Karpas-422 (cell line): Measurements from ENCODE around the gene LTB4R2. TPM values are rescaled to one million over a fixed set of nuclear protein-coding genes. Genes with fewer than 3 reads are reported as not detected.

Experiments used
- DNase-seq: peaks from one replicate; pipeline ENCODE4 v3.0.0-alpha.2; 2015
- H2AFZ ChIP-seq: fragments of 200-600 bp; sonication (generic); 2 replicates; pipeline ENCODE4 v1.6.1; 2014; ENCODE audit warnings: antibody characterized with exemption, low read length, mixed read lengths
- H3K27ac ChIP-seq: fragments of 200-600 bp; sonication (generic); 2 replicates; pipeline ENCODE4 v1.5.1; 2014; ENCODE audit warnings: mild to moderate bottlenecking, low read length, moderate library complexity
- H3K27me3 ChIP-seq: fragments of 200-600 bp; sonication (generic); 2 replicates; pipeline ENCODE4 v1.6.1; 2014; ENCODE audit warnings: low read length, mixed read lengths
- H3K36me3 ChIP-seq: fragments of 200-600 bp; sonication (generic); 2 replicates; pipeline ENCODE4 v1.6.1; 2014; ENCODE audit warnings: low read length, mixed read lengths; ENCODE audit not compliant: insufficient read depth
- H3K4me1 ChIP-seq: fragments of 200-600 bp; sonication (generic); 2 replicates; pipeline ENCODE4 v1.6.1; 2014; ENCODE audit warnings: mild to moderate bottlenecking, low read length, mixed read lengths
- H3K4me2 ChIP-seq: fragments of 200-600 bp; sonication (generic); 2 replicates; pipeline ENCODE4 v1.6.1; 2014; ENCODE audit warnings: low read length, low read depth, mild to moderate bottlenecking; ENCODE audit not compliant: poor library complexity, severe bottlenecking
- H3K4me3 ChIP-seq: fragments of 200-600 bp; sonication (generic); 2 replicates; pipeline ENCODE4 v1.5.1; 2014; ENCODE audit warnings: mild to moderate bottlenecking, antibody characterized with exemption, low read length, mixed read lengths
- H3K79me2 ChIP-seq: fragments of 200-600 bp; sonication (generic); 2 replicates; pipeline ENCODE4 v1.6.1; 2014; ENCODE audit warnings: mild to moderate bottlenecking, low read length, mixed read lengths
- H3K9ac ChIP-seq: fragments of 200-600 bp; sonication (generic); 2 replicates; pipeline ENCODE4 v1.6.0; 2014; ENCODE audit warnings: low read length
- H3K9me2 ChIP-seq: fragments of 200-600 bp; sonication (generic), shearing (Covaris generic); replicated peaks from 2 replicates; pipeline ENCODE4 v1.6.0; 2014; ENCODE audit warnings: mild to moderate bottlenecking, low read length, moderate library complexity; ENCODE audit not compliant: insufficient read depth
- H3K9me3 ChIP-seq: fragments of 300-700, 200-600 bp; sonication (generic); 2 replicates; pipeline ENCODE4 v1.6.1; 2014; ENCODE audit warnings: low read length, mixed read lengths
- H4K20me1 ChIP-seq: fragments of 200-600 bp; sonication (generic); 2 replicates; pipeline ENCODE4 v1.6.1; 2014; ENCODE audit warnings: mild to moderate bottlenecking, antibody characterized with exemption, low read length, low read depth; ENCODE audit not compliant: insufficient read depth
- total RNA-seq: library from RNA; depleted of rRNA; stranded (reverse); fragments of >200 nt; shearing (Covaris generic); gene quantifications from 2 replicates; pipeline ENCODE4 v1.2.3, GENCODE V29; 2014; ENCODE audit warnings: low replicate concordance

The LTB4R2 gene
- total RNA-seq, 1 experiment from 2014 or later: 12.9 TPM

GRCh38 chr14:24271834-24272263, 38.1 kb upstream of the LTB4R2 start:
- Histone ChIP-seq H3K4me3 (peak overlapping the region; percentile 80), H3K9me2 (no peaks in the 10 kb centered on the region), H2AFZ (peak overlapping the region; percentile 18; the same call in 1 of the 2 replicates), H4K20me1 (no peaks in the 10 kb centered on the region), H3K4me2 (peak overlapping the region; percentile 96), H3K27ac (peak overlapping the region; percentile 7; the same call in 1 of the 2 replicates), H3K9ac (peak overlapping the region; percentile 86), H3K36me3 (no peaks in the 10 kb centered on the region), H3K9me3 (no peaks in the 10 kb centered on the region), H3K4me1 (peaks cover 38% of the 10 kb centered on the region), H3K79me2 (peaks cover 26% of the 10 kb centered on the region), H3K27me3 (no peaks in the 10 kb centered on the region)
- no peak for DNase-seq

- Histone ChIP-seq H3K9me3 (no peaks in the 10 kb centered on the region), H3K4me3 (peak overlapping the region; percentile 80), H3K4me2 (peak overlapping the region; percentile 96), H3K27me3 (no peaks in the 10 kb centered on the region), H3K79me2 (peaks cover 26% of the 10 kb centered on the region), H3K4me1 (peaks cover 42% of the 10 kb centered on the region), H3K9me2 (no peaks in the 10 kb centered on the region), H3K27ac (peak overlapping the region; percentile 7), H2AFZ (peak overlapping the region; percentile 22; the same call in 1 of the 2 replicates), H3K9ac (peak overlapping the region; percentile 86), H3K36me3 (no peaks in the 10 kb centered on the region), H4K20me1 (no peaks in the 10 kb centered on the region)
- no peak for DNase-seq
These were observed 37.5 kb upstream of the LTB4R2 start for GRCh38 chr14:24272467-24272866.

- Histone ChIP-seq H2AFZ (no peak overlapping the region), H3K4me3 (peak overlapping the region; percentile 8; the same call in 1 of the 2 replicates)
These were observed 36.4 kb upstream of the LTB4R2 start for GRCh38 chr14:24273422-24273998.

GRCh38 chr14:24274101-24274543, 35.8 kb upstream of the LTB4R2 start:
- Histone ChIP-seq H2AFZ (peak overlapping the region; percentile 6; the same call in 1 of the 2 replicates), H3K36me3 (no peaks in the 10 kb centered on the region), H3K4me2 (peak overlapping the region; percentile 96), H3K27ac (peak overlapping the region; percentile 57), H3K9ac (peak overlapping the region; percentile 37), H4K20me1 (no peaks in the 10 kb centered on the region), H3K9me2 (no peaks in the 10 kb centered on the region), H3K4me1 (peaks cover 57% of the 10 kb centered on the region), H3K4me3 (peak overlapping the region; percentile 8; the same call in 1 of the 2 replicates), H3K9me3 (no peaks in the 10 kb centered on the region), H3K79me2 (peaks cover 26% of the 10 kb centered on the region), H3K27me3 (no peaks in the 10 kb centered on the region)
- DNase-seq: peak; percentile 81

More at GRCh38 chr14:24273422-24273998, 36.4 kb upstream of the LTB4R2 start:
- H3K36me3 ChIP-seq: no peaks in the 10 kb centered on the region
- H3K79me2 ChIP-seq: peaks cover 26% of the 10 kb centered on the region
- no peaks in the 10 kb centered on the region for H3K9me3 ChIP-seq
- H3K4me1 ChIP-seq: peaks cover 53% of the 10 kb centered on the region
- no peaks in the 10 kb centered on the region for H4K20me1 ChIP-seq
- peak overlapping the region; percentile 37 for H3K9ac ChIP-seq
- DNase-seq: peak; percentile 73
- no peaks in the 10 kb centered on the region for H3K9me2 ChIP-seq
- peak overlapping the region; percentile 96 for H3K4me2 ChIP-seq
- no peaks in the 10 kb centered on the region for H3K27me3 ChIP-seq
- peak overlapping the region; percentile 57 for H3K27ac ChIP-seq

- no peak overlapping the region for H3K4me3 ChIP-seq
- no peaks in the 10 kb centered on the region for H3K27me3 ChIP-seq
- DNase-seq: no peak
- no peak overlapping the region for H3K27ac ChIP-seq
- no peak overlapping the region for H2AFZ ChIP-seq
- H3K36me3 ChIP-seq: no peaks in the 10 kb centered on the region
- H3K79me2 ChIP-seq: peaks cover 23% of the 10 kb centered on the region
- no peaks in the 10 kb centered on the region for H4K20me1 ChIP-seq
- H3K9me2 ChIP-seq: no peaks in the 10 kb centered on the region
- H3K4me1 ChIP-seq: peaks cover 56% of the 10 kb centered on the region
- H3K9me3 ChIP-seq: no peaks in the 10 kb centered on the region
- no peak overlapping the region for H3K4me2 ChIP-seq
- no peak overlapping the region for H3K9ac ChIP-seq
These were observed 32.9 kb upstream of the LTB4R2 start for GRCh38 chr14:24277071-24277470.

GRCh38 chr14:24277606-24278321, 32.2 kb upstream of the LTB4R2 start:
- no peaks in the 10 kb centered on the region for H3K36me3 ChIP-seq
- no peaks in the 10 kb centered on the region for H3K27me3 ChIP-seq
- peaks cover 19% of the 10 kb centered on the region for H3K79me2 ChIP-seq
- no peaks in the 10 kb centered on the region for H3K9me2 ChIP-seq
- no peaks in the 10 kb centered on the region for H4K20me1 ChIP-seq
- DNase-seq: peak; percentile 60
- peaks cover 49% of the 10 kb centered on the region for H3K4me1 ChIP-seq
- no peak overlapping the region for H3K4me2 ChIP-seq
- peak overlapping the region; percentile 28 for H3K9ac ChIP-seq
- H3K4me3 ChIP-seq: no peak overlapping the region
- H2AFZ ChIP-seq: no peak overlapping the region
- no peak overlapping the region for H3K27ac ChIP-seq
- H3K9me3 ChIP-seq: no peaks in the 10 kb centered on the region

- Histone ChIP-seq H3K27ac (no peak overlapping the region), H3K79me2 (peaks cover 18% of the 10 kb centered on the region), H3K4me3 (no peak overlapping the region)
These were observed 31.5 kb upstream of the LTB4R2 start for GRCh38 chr14:24278424-24278823.

More at GRCh38 chr14:24278424-24278823, 31.5 kb upstream of the LTB4R2 start:
- Histone ChIP-seq H2AFZ (no peak overlapping the region), H3K9me2 (no peaks in the 10 kb centered on the region), H3K36me3 (no peaks in the 10 kb centered on the region), H3K4me1 (peaks cover 43% of the 10 kb centered on the region), H3K4me2 (no peak overlapping the region), H3K27me3 (no peaks in the 10 kb centered on the region), H3K9ac (no peak overlapping the region), H4K20me1 (no peaks in the 10 kb centered on the region), H3K9me3 (no peaks in the 10 kb centered on the region)
- no peak for DNase-seq
